ENCODE measurements around the gene HLX. TPM values are rescaled to one million over a fixed set of nuclear protein-coding genes. Genes with fewer than 3 reads are reported as not detected.

HLX gene
- total RNA-seq, 1 experiment from 2014 or later: 1.8 TPM

DNA sequence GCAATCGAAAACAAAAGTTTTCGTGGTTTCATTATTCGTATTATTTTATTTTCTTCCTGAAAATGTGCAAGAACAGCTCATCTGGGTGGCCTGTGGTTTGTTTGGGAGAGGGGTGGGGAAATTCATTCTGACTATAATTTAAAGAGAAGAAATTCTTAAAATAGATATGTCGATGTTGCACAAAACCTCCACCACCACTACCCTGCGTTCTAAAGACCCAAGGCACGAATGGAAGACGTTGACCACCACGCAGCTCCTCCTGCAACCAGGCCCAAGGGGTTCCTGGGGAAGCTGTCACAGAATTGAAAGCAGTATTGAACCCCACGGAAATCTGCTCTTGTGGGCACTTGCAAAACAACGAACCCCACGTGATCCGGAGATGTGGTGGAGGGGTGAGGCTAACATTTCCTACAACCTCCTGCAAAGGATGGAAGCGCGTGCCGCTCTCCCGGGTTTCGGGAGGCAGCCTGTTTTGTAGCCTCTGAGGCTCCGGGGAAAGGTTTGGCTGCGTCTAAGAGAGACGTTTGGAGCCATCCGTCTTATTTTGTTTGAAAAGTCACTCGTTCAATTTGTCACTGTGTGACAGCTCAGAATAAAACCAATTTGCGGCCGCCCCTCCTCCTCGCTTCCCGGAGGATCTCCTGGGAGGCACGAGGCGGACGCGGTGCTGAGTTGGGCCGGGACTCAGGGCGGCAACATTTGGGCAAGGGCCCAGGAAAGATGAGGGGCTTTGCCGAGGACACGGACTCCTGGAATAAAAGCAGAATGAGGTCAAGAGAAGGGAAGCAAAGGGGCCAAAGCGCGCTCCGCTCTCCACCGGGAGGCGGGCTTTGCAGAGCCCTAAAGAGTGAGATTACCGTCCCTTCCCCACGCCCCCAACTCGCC lies 810 bp upstream of the HLX start:
- BruUV-seq (replicated peaks): no TSS peak
- H3K27ac ChIP-seq (ENCODE audit: low read depth, low read length): no peak overlapping the region
- no peaks in the 10 kb centered on the region for H3K79me2 ChIP-seq (ENCODE audit: insufficient read depth, low read length)
- H2AFZ ChIP-seq (ENCODE audit: low read depth, low read length, poor library complexity, severe bottlenecking): peak overlapping the region; percentile 74
- H3K4me2 ChIP-seq (ENCODE audit: low read length): peak overlapping the region; percentile 91
- H3K36me3 ChIP-seq (ENCODE audit: control insufficient read depth in 1 of 2, insufficient read depth in 2 of 2, low read length in 2 of 2): no peaks in the 10 kb centered on the region
- peak overlapping the region; percentile 58 to 75 for H3K4me3 ChIP-seq (replicated peaks in 1 of 2; ENCODE audit: low read depth in 1 of 2, low read length in 2 of 2)
- no peak; the same call in 1 of the 2 replicates for ATAC-seq
- RAD21 ChIA-PET (ENCODE audit: low non-redundant PET in 1 of 2, low total read pairs in 2 of 2, uncharacterized antibody in 2 of 2, unreplicated experiment in 2 of 2): no interaction called here
- no peak for DNase-seq (ENCODE audit: low read depth, low spot score)
- no peaks in the 10 kb centered on the region for H3K9me3 ChIP-seq (ENCODE audit: control insufficient read depth in 1 of 2, insufficient read depth in 1 of 2, low read depth in 1 of 2, low read length in 2 of 2)
- no peaks in the 10 kb centered on the region for H3K27me3 ChIP-seq (ENCODE audit: insufficient read depth, low read length)
- TF ChIP-seq POLR2AphosphoS5 (IDR thresholded peaks at IDR 0.05; ENCODE audit: low read depth, low read length) (no peak), SRF (IDR thresholded peaks at IDR 0.05; ENCODE audit: low read depth) (no peak), SP1 (IDR thresholded peaks at IDR 0.05; ENCODE audit: low read depth) (no peak), ZNF274 (IDR thresholded peaks at IDR 0.05; ENCODE audit: low read depth, low read length) (no peak), FOSL1 (IDR thresholded peaks at IDR 0.05; ENCODE audit: low read depth) (no peak), ZFX (IDR thresholded peaks at IDR 0.05) (no peak), RAD21 (IDR thresholded peaks at IDR 0.05; ENCODE audit: low read depth) (no peak), CEBPB (IDR thresholded peaks at IDR 0.05; ENCODE audit: low read depth) (no peak)
- TF ChIP-seq, protein P1, sequence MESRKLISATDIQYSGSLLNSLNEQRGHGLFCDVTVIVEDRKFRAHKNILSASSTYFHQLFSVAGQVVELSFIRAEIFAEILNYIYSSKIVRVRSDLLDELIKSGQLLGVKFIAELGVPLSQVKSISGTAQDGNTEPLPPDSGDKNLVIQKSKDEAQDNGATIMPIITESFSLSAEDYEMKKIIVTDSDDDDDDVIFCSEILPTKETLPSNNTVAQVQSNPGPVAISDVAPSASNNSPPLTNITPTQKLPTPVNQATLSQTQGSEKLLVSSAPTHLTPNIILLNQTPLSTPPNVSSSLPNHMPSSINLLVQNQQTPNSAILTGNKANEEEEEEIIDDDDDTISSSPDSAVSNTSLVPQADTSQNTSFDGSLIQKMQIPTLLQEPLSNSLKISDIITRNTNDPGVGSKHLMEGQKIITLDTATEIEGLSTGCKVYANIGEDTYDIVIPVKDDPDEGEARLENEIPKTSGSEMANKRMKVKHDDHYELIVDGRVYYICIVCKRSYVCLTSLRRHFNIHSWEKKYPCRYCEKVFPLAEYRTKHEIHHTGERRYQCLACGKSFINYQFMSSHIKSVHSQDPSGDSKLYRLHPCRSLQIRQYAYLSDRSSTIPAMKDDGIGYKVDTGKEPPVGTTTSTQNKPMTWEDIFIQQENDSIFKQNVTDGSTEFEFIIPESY (IDR thresholded peaks at IDR 0.05; ENCODE audit: extremely low read depth, insufficient replicate concordance, low read length): no peak
- TF ChIP-seq, protein P2, sequence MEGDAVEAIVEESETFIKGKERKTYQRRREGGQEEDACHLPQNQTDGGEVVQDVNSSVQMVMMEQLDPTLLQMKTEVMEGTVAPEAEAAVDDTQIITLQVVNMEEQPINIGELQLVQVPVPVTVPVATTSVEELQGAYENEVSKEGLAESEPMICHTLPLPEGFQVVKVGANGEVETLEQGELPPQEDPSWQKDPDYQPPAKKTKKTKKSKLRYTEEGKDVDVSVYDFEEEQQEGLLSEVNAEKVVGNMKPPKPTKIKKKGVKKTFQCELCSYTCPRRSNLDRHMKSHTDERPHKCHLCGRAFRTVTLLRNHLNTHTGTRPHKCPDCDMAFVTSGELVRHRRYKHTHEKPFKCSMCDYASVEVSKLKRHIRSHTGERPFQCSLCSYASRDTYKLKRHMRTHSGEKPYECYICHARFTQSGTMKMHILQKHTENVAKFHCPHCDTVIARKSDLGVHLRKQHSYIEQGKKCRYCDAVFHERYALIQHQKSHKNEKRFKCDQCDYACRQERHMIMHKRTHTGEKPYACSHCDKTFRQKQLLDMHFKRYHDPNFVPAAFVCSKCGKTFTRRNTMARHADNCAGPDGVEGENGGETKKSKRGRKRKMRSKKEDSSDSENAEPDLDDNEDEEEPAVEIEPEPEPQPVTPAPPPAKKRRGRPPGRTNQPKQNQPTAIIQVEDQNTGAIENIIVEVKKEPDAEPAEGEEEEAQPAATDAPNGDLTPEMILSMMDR (IDR thresholded peaks at IDR 0.05 in 2 of 3, conservative IDR thresholded peaks at IDR 0.05 in 1 of 3; ENCODE audit: borderline replicate concordance in 1 of 3, insufficient read depth in 1 of 3, low read depth in 2 of 3, low read length in 2 of 3): no peak
- TF ChIP-seq, protein P3, sequence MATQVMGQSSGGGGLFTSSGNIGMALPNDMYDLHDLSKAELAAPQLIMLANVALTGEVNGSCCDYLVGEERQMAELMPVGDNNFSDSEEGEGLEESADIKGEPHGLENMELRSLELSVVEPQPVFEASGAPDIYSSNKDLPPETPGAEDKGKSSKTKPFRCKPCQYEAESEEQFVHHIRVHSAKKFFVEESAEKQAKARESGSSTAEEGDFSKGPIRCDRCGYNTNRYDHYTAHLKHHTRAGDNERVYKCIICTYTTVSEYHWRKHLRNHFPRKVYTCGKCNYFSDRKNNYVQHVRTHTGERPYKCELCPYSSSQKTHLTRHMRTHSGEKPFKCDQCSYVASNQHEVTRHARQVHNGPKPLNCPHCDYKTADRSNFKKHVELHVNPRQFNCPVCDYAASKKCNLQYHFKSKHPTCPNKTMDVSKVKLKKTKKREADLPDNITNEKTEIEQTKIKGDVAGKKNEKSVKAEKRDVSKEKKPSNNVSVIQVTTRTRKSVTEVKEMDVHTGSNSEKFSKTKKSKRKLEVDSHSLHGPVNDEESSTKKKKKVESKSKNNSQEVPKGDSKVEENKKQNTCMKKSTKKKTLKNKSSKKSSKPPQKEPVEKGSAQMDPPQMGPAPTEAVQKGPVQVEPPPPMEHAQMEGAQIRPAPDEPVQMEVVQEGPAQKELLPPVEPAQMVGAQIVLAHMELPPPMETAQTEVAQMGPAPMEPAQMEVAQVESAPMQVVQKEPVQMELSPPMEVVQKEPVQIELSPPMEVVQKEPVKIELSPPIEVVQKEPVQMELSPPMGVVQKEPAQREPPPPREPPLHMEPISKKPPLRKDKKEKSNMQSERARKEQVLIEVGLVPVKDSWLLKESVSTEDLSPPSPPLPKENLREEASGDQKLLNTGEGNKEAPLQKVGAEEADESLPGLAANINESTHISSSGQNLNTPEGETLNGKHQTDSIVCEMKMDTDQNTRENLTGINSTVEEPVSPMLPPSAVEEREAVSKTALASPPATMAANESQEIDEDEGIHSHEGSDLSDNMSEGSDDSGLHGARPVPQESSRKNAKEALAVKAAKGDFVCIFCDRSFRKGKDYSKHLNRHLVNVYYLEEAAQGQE (IDR thresholded peaks at IDR 0.05; ENCODE audit: low read depth): no peak
- POLR2A ChIA-PET: no interaction called here
- intact Hi-C loops (cut with micrococcal nuclease): loop anchor here (5.0 to 10.0 kb wide), 3 partner anchors 539 to 1576 kb away; no protein-coding TSS in a partner anchor
- H4K20me1 ChIP-seq (ENCODE audit: insufficient read depth): no peaks in the 10 kb centered on the region
- no peaks in the 10 kb centered on the region for H3K9me2 ChIP-seq (ENCODE audit: insufficient read depth)
- peaks cover 3 to 11% of the 10 kb centered on the region in 2 experiments; a peak in 3 of 4 replicates for H3K4me1 ChIP-seq (ENCODE audit: control insufficient read depth in 1 of 2, insufficient read depth in 2 of 2, low read length in 2 of 2)
- CTCF ChIA-PET: interaction anchor here (0.7 to 1.3 kb wide), 3 partner anchors 27 to 1577 kb away, joined by 3 to 4 read pairs (median 4); no protein-coding TSS in a partner anchor
- peak overlapping the region; percentile 58; the same call in 1 of the 2 replicates for H3K9ac ChIP-seq (ENCODE audit: low read length)

All from HCT116 (cell line).